Nephron (organoid): ENCODE results near the gene E2F1.

Source experiments
- H3K27ac Mint-ChIP-seq, 3 experiments: 2 replicates each; pipeline ENCODE4 v1.8.0; 2020; ENCODE audit warnings: mixed read lengths in 3 of 3, mild to moderate bottlenecking in 2 of 3, moderate library complexity in 1 of 3
- H3K27me3 Mint-ChIP-seq: 2 replicates; pipeline ENCODE4 v1.8.0; 2021; ENCODE audit warnings: low read depth, mild to moderate bottlenecking, moderate library complexity, mixed read lengths
- H3K36me3 Mint-ChIP-seq: 2 replicates; pipeline ENCODE4 v1.8.0; 2020; ENCODE audit warnings: low read depth, mixed read lengths
- H3K4me1 Mint-ChIP-seq: 2 replicates; pipeline ENCODE4 v1.8.0; 2020; ENCODE audit warnings: mixed read lengths
- H3K4me3 Mint-ChIP-seq, 3 experiments: 2 replicates each; pipeline ENCODE4 v1.8.0; 2020; ENCODE audit warnings: mild to moderate bottlenecking in 3 of 3, mixed read lengths in 3 of 3, moderate library complexity in 2 of 3
- H3K9me3 Mint-ChIP-seq: 2 replicates; pipeline ENCODE4 v1.8.0; 2020; ENCODE audit warnings: mixed read lengths
- CTCF ChIP-seq, 3 experiments: fragments of 200-600 bp; sonication (generic); IDR thresholded peaks; one replicate each; pipeline ENCODE4 v1.5.0; 2021; ENCODE audit warnings: antibody characterized with exemption in 3 of 3; ENCODE audit not compliant: unreplicated experiment in 3 of 3

The E2F1 gene

DNA sequence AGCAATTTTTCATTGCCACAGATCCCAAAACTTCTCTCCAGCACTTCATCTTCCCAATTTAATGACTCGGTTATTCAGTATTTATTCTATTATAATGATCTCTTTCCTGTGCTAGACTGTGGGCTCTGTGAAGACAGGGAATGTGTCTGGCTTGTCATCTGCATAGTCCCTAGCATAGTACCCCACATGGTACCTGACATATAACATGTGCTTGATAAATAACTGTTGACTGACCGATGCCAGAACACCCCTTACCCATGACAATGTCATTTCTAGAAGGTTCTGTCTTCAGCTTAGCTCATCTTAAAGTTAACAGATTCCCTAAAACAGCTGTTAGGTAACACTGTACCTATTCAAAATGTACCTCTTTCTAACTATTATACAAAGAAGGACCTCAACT, 30.3 kb upstream of the E2F1 start:
- Mint-ChIP-seq H3K27ac (no peak overlapping the region), H3K36me3 (no peaks in the 10 kb centered on the region), H3K4me1 (no peaks in the 10 kb centered on the region), H3K27me3 (no peaks in the 10 kb centered on the region), H3K4me3 (no peak overlapping the region), H3K9me3 (no peaks in the 10 kb centered on the region)
- TF ChIP-seq CTCF (IDR thresholded peaks at IDR 0.05; ENCODE audit: unreplicated experiment in 3 of 3) = no peak

GRCh38 chr20:33713865-33714367, 27.7 kb upstream of the E2F1 start:
- Mint-ChIP-seq H3K27ac (no peak overlapping the region), H3K27me3 (no peaks in the 10 kb centered on the region), H3K36me3 (no peaks in the 10 kb centered on the region), H3K9me3 (no peaks in the 10 kb centered on the region), H3K4me3 (no peak overlapping the region), H3K4me1 (no peaks in the 10 kb centered on the region)
- no peak for TF ChIP-seq CTCF (IDR thresholded peaks at IDR 0.05; ENCODE audit: unreplicated experiment in 3 of 3)

GRCh38 chr20:33711446-33711738, 25.2 kb upstream of the E2F1 start:
- Mint-ChIP-seq H3K4me1 (no peaks in the 10 kb centered on the region), H3K36me3 (no peaks in the 10 kb centered on the region), H3K27ac (no peak overlapping the region), H3K9me3 (no peaks in the 10 kb centered on the region), H3K4me3 (no peak overlapping the region), H3K27me3 (peaks cover 3% of the 10 kb centered on the region)
- TF ChIP-seq CTCF (IDR thresholded peaks at IDR 0.05; ENCODE audit: unreplicated experiment in 3 of 3) = no peak

- H3K4me1 Mint-ChIP-seq = no peaks in the 10 kb centered on the region
- H3K27ac Mint-ChIP-seq = no peak overlapping the region
- no peak for TF ChIP-seq CTCF (IDR thresholded peaks at IDR 0.05; ENCODE audit: unreplicated experiment in 3 of 3)
- H3K27me3 Mint-ChIP-seq = peaks cover 3% of the 10 kb centered on the region
- no peaks in the 10 kb centered on the region for H3K9me3 Mint-ChIP-seq
- H3K4me3 Mint-ChIP-seq = no peak overlapping the region
- H3K36me3 Mint-ChIP-seq = no peaks in the 10 kb centered on the region
Measured at GRCh38 chr20:33710681-33711445, 24.7 kb upstream of the E2F1 start.

- no peak for TF ChIP-seq CTCF (IDR thresholded peaks at IDR 0.05; ENCODE audit: unreplicated experiment in 3 of 3)
- Mint-ChIP-seq H3K4me3 (no peak overlapping the region), H3K36me3 (no peaks in the 10 kb centered on the region), H3K9me3 (no peaks in the 10 kb centered on the region), H3K27ac (no peak overlapping the region), H3K4me1 (no peaks in the 10 kb centered on the region), H3K27me3 (peaks cover 3% of the 10 kb centered on the region)
Measured at GRCh38 chr20:33709905-33710541, 23.8 kb upstream of the E2F1 start.

GRCh38 chr20:33709398-33709797, 23.2 kb upstream of the E2F1 start:
- no peaks in the 10 kb centered on the region for H3K4me1 Mint-ChIP-seq
- H3K27me3 Mint-ChIP-seq = peaks cover 3% of the 10 kb centered on the region
- no peak overlapping the region for H3K27ac Mint-ChIP-seq
- H3K9me3 Mint-ChIP-seq = no peaks in the 10 kb centered on the region
- no peaks in the 10 kb centered on the region for H3K36me3 Mint-ChIP-seq
- TF ChIP-seq CTCF (IDR thresholded peaks at IDR 0.05; ENCODE audit: unreplicated experiment in 3 of 3) = no peak
- no peak overlapping the region for H3K4me3 Mint-ChIP-seq
